Ishikawa (cell line): ENCODE results near the gene CST6.

Source experiments
- RAD21 ChIP-seq: IDR thresholded peaks from 2 replicates; pipeline ENCODE4 v1.6.1; 2012; ENCODE audit warnings: low read depth
- TCF12 ChIP-seq: IDR thresholded peaks from 2 replicates; pipeline ENCODE4 v1.6.1; 2012; ENCODE audit warnings: low read depth
- TF ChIP-seq, protein P1 (sequence below): IDR thresholded peaks from 2 replicates; pipeline ENCODE4 v1.6.1; 2012

DNA sequence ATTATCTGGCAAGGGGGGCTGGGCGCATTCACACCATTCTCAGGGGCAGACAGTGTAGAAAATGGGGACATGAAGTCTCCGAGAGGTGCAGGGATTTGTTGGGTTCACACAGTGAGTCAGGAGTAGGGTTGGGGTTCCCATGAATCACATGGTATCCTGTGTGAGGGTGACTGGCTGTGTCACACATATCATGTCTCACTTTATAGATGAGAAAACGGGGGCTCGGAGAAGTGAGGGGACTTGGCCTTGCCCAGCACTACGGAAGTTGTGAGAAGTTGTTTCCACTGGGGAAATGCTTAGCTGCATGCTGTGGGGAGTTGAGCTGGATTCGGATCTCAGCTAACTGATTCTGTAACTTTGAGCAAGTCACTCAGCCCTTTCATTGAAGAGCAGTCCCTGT, 32.9 kb downstream of the CST6 start:
- TF ChIP-seq, protein P1, sequence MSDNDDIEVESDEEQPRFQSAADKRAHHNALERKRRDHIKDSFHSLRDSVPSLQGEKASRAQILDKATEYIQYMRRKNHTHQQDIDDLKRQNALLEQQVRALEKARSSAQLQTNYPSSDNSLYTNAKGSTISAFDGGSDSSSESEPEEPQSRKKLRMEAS: no peak
- no peak for TF ChIP-seq TCF12
- no peak for TF ChIP-seq RAD21
